GM21526 (cell line): Measurements from ENCODE around the gene HGF.

ENCODE experiments used
- ATAC-seq: cut with Tn5 transposase; IDR thresholded peaks from one replicate; pipeline ENCODE4 v1.9.1; 2021; ENCODE audit warnings: moderate library complexity; ENCODE audit not compliant: unreplicated experiment, low FRiP score

HGF gene

DNA sequence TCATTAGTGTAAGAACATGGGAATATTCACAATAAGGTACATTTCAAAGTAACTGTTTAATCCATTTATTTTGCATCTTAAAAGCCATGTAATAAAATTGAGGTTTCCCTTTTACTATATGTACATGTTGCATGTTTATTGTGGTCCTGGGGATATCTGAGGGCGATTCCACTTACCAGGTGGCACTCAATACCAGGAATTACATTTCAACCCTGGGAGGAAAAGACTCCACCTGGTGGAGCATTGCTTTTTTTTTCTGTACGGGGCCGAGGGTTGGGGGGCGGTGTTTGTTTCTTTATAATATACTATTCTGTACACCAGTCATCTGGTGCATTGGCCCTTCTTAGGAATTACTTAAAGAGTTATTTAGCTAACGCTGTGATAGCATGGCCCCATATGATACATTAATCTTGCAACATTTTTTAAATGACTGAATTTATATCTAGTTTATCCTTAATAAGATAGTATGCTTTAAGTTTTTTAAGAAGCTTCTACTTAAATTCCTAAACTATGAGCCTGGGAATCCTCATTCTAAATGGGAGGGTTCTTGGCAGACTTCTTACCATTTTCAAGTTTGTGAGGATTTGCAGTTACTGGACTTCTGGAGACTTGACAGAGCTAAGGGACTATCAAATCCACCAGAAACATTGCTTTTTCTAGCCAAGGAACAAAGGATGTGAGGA, 7.2 kb upstream of the HGF start:
- ATAC-seq, result no peak

DNA sequence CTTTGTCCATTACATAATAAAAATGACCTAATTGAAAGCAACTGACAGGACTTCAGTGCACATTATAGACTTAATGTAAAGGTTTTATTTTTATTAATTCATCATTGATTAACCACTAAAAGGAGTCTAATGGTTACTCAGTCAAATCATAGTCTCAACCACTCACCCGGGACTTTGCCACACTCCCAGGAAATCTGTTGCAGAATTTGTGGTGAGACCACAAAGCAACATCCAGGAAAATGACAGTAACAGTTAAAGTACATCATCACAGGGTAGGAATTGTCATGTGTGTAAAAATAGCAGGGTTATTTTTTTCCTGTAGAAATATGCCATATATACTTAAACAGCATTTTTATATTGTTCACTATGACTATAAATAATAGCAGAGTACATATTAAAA, 6.3 kb upstream of the HGF start:
- no peak for ATAC-seq

DNA sequence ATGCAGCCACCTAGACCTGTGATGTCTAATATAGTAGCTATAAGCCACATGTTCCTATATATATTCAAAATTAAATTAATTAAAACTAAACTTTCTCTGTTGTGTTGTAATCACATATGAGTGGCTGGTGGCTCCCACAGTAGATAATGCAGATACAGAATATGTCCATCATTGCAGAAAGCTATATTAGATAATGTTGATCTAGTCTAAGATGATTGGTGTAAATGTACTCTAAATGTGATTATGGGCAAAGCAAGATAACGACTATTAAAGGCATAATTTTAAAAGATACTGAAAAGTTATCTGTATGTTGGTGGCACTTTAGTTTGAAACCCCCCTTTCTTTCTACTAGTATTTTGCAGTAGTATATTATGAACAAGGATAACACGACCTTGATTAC, 5.7 kb upstream of the HGF start:
- no peak for ATAC-seq

DNA sequence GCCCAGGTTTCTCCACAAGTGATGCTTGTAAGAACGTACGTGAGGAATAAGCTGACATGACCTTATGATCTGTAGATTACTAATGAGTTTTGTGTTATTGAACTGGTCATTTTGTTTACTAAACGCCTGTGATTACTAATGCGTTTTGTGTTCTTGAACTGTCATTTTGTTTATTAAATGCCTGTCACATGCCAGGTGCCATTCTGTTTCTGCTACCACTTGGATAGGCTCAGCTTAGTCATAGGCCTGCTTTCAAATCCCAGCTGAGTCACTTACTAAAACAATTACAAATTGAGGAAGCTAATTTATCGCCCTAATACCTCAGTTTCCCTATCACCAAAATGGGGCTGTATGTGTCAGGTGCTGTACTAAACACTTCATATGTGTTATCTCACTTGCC, 4.7 kb upstream of the HGF start:
- no peak for ATAC-seq

DNA sequence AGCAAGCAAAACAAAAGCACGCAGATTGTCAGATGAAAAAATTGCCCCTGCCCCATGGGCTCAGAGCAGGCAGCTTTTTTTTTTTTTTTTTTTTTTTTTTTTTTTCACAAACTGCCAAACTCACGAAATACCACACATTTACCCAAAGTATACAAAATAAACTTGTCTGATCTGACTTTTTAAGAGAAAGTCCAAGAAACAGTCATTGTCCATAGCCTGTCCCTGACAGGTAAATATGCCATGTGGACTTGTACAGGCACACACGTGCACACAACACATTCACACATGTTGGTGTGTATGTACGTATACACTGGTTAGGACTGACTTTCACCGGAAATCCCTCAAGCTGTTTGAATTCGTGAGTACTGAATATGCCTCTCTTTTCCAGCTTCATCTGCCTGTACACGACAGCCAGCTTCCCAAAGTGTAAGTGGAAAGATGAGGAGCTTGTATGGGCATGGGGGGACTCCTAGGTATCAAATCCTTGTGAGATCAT, 929 bp upstream of the HGF start:
- ATAC-seq, result no peak

DNA sequence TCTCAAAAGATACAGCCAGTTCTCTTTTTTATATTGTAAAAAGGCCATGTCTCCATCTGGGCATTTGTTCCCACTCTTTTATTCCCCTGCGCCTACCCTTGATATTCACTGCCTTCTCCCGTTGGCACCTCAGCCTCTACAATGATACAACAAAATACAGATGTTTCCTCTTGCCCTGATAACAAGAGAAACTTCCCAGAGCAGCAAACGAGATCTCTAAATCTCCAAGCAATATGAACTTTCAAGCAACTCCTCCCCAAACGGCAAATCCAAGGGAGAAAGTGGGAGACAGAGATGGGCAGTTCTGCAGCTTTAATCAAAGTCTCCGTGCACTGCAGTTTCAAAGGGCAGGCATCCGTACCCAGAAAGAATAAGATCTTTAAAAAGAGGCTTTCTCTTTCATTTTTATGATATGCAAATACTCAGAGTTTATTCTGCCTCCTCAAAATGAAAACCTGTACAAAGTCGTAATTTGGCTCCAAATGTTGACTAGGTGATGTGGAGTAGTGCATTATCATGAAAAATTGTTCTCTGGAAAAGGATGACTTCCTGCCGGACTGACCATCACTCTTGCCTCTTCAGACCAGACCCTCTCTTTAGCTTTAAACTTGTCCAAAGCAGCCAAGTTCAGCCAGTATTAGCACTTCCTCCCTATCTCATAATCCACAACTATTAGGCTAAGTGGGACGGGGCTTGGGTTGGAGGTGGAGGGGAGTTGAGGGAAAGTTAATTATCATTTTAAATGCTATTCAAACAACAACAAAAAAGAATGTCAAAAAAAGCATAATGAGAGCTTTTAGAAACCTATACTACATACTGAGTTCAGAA, 682 bp downstream of the HGF start:
- ATAC-seq, result no peak

DNA sequence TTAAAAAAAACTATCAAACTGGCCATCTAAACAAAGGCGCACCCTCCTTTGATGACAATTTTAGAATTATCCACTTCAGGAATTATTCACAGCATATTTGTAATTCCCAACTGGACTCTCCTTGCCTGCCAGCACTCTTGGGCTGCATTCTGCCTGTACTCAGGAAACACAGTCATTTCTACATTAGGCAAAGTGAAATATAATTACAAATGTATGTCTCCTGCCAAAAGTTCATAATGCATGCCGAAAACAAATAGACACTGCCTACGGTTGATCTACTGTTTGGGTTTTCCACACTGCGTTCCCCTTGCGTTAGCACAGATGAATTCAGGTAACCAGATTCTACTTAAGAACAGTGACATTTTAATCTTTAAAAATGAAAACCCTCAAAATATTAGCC, 1.9 kb downstream of the HGF start:
- no peak for ATAC-seq

DNA sequence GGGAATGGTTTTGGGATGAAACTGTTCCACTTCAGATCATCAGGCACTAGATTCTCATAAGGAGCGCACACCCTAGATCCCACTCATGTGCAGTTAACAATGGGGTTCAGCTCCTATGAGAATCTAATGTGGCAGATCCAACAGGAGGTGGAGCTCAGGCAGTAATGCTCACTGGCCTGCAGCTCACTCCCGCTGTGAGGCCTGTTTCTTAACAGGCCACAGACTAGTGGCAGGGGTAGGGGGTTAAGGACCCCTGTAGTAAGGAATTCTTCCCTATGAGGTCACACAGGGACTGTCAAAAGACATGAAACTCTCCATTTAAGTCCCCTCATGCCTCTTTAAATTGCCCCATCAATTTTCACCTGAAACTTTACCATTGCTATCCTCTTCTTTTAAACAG, 8.0 kb downstream of the HGF start:
- no peak for ATAC-seq

DNA sequence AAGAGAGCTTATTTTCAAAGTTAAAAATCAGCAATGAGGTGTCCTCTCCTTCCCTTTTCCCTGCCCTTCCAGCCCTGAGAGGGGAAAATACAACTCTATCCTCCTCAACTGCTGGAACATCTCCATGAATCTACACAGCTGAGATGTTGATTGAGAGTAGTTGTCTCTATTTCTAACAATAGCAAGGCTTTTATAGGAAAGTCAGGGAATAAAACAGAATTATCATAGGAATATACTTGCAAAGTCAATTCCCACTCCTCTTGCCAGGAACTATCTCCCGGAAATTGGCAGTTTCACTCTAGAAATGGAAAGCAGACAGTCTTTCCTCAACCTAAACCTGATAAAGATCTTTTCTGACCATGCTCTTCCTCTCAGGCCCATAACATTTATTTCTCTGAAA, 8.8 kb downstream of the HGF start:
- no peak for ATAC-seq

DNA sequence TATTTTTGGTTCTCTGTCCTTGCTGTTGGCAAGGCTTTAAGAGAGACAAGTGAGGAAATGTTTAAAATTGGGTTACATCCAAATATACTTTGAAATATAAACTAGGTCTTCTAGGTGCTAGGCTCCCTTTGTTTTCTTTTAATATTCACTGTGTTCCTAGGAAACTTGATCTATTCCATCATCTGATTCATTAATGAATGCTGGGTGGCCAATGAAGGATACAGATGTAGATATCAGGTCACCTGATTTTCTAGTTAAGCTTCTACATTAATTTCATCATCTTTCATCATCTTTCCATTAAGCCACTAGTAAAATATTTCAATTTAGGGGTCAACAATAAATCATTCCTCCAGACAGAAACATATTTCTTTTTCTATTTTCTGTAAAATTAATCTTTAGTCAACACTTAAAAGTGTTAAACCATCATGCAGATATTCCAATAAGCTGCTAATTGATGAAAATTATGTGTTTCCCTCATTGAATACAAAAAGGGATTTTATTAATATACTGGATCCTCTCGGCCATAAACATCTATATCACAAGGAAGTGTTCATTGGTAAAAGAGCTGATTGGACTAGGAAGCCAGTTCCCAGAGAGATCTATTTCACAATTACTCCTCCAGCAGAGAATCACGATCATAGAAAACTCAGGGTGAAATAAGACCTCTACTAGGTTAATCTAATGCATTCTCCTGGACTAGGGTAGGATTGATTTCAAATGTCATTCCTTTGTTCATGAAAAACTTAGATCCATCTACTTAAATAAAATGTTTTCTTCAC, 14.7 kb downstream of the HGF start:
- ATAC-seq, result no peak

DNA sequence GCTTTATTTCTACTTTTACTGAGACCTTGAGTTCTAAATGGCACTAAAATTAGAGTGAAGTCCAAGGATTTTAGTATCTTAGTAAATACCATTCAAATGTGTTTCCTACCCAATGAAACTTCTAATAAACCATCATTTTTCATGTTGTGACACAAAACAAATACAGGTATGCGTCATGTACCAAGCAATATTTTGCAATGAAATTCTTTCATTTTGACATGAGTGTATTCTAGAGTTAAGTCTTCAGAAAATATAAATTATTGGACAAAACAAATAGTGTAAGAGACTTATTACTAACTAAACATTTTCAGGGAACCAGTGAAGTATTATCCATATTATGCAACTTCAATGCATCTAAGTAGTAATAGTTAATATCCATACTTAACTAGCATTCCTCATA, 16.5 kb downstream of the HGF start:
- ATAC-seq, result no peak

DNA sequence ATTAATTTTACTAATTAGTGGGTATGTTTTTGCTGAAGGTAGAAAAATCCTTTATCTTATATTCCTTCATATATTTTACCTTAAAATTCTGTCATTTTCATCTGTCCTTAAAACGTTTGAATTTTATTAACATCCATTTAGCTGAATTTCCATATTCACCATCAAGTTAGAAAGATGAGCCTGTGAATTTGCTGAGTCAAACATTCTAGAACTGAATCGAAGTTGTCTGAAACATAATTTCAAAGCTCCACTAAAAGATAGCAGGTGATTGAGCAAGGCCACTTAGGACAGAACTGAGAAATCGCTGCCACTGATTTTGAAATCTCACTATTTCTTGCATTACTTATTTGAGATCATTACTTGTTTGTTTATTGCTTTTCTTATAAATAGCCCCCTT, 17.5 kb downstream of the HGF start:
- no peak for ATAC-seq

DNA sequence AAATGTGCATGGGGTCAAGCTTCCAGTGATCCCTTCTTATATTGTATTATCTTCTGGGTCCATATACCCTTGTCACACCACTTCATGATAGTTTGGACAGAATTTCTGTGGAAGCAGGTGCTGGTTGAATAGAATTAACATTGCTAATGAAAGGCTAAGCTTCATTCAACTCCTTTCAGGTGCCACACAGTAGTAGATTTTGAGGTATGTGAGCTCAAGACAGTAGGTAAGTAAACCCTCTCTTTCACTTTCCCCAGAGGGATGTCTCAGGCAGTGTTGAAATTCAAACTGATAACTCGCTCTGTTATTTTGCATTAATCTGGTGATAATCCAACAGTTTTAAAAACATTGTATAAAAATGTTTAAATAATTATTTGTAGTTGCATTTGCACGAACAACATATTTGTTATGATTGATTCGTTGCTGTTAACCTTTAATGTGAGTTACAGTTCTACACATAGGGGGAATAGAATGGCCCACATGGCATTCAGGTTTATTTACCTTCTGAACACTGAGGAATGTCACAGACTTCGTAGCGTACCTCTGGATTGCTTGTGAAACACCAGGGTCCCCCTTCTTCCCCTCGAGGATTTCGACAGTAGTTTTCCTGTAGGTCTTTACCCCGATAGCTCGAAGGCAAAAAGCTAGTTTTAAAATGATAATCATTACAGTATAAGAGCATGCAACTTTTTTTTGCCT, 18.1 kb downstream of the HGF start:
- ATAC-seq, result no peak

DNA sequence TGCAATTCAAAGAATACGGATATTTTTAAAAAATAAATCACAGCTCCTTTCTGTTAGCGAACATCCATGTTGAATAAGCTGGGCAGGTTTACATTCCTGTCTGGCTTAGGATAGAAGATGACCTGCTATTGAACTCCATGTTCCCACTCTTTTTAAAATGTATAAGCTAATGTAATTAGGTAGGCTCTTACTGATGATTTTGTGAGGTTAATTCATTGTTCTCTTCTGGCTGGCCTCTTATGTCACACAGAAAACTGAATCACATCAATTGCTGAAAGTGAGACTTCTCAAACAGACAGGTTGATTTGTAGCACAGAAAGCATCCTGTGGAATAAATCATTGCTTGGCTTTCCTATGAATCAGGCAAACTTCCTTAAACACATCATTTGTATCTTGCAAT, 24.2 kb downstream of the HGF start:
- ATAC-seq, result no peak

DNA sequence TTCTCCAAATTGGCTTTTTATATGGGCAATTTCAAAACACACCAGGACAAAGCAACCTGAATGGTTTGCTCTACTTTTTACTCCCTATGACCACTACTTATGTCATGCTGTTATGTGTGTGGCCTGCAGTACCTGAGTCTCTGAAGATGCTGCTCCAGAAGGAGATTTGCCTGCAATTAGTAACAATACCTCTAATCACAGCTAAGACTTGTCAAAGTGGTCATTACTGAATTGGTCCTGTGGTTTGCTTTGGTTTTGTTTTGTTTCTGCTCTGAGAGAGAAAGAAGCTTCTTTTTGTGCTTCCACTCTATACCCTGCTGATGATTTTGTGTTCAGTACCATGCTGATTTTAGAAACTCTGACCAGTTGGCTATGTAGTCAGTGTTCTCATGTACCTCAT, 25.5 kb downstream of the HGF start:
- ATAC-seq, result no peak

DNA sequence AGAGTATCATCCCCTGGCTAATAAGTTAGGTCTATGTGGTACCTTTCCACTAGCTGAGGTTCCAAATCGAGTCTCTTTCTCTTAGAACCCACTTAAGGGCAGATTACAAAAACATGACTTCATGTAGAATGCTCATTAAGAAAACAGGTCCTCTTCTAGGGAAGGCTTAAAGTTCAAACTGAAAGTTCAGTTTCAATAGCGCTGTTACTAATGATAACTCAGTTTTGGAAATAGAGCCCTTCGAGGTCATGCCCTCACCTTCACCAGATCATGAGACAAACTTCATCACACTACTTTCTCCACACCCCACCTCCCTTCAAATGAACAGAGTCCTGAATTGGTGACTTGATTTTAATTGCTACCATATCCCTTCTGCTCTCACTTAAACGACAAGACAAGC, 26.2 kb downstream of the HGF start:
- ATAC-seq, result no peak

DNA sequence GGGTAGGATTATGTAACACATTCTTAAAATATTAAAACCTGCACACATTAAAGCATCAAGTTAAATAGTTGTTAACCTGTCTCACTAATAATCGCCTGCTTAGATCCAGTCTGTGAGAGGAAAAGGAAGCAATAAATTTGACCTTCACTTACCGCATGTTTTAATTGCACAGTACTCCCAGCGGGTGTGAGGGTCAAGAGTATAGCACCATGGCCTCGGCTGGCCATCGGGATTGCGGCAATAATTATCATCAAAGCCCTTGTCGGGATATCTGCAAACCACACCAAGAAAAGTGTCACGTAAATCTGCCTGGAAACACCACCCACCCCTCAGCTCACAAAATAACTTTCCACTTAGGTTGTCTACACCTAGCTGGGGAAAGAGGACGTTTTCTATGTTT, 26.6 kb downstream of the HGF start:
- no peak for ATAC-seq

DNA sequence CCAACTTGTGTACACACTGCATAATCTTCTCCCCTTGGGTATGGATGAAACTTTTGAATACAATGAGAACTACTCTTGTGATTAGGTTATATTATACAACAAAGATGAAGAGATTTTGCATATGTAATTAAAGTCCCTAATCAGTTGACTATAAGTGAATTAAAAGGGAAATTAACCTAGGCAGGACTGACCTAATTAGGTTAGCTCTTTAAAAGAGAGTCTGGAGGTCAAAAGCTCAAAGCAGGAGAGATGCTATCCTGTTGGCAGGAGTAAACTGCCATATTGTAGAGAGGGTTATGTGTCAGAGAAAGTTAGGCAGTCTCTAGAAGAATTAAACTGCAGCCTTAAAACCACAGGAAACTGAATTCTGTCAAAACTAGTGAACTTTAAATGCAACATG, 29.4 kb downstream of the HGF start:
- no peak for ATAC-seq

DNA sequence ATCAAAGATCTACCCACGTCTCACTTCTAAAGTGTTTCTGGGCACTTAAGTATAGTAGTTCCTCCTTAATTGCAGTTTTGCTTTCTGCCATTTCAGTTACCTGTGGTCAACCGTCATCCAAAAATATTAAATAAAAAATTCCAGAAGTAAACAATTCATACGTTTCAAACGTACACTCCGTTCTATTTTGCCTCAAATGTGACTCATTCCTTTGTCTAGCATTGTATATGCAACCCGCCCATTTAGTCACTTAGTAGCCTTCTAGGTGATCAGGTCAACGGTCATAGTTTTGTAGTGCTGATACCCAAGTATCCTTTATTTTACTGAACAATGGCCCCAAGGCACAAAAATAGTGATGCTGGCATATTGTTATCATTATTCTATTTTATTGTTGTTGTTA, 33.8 kb downstream of the HGF start:
- no peak for ATAC-seq

DNA sequence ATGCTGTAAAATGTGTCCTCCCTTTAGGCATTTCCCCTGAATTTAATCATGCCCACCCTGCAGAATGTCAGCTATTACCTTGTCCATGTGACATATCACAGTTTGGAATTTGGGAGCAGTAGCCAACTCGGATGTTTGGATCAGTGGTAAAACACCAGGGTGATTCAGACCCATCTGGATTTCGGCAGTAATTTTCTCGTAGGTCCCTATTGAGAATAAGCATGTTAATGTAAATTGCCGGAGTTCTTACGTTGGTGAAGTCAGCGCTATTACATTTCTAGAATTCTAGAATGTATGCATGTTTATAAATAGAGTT, 44.1 kb downstream of the HGF start:
- ATAC-seq, result no peak
